ENCODE data around the gene CAMK2D. TPM values are rescaled to one million over a fixed set of nuclear protein-coding genes. Genes with fewer than 3 reads are reported as not detected.

The CAMK2D gene
- total RNA-seq, 4 donors from 2014 or later: 62.0 to 122 (median 85.1) TPM

DNA sequence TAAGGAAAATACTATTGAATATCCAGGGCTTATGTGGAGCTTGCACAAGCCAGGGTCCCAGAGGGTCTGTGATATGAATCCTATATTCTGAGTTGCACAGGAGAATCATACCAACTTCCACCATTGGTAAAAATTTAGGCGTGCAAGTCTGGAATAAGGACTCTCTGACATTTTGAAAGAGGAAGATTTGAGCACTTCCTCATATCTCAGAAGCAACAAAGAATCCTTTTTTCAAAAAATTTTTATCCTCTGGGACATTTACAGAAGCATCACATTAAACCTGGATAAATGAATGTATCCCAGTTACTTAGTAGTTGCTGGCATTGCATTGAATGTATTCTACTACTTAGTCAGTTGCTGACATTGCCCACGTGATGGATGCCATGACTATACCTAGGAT, 24.2 kb upstream of the CAMK2D start:
- TF ChIP-seq, protein P1, sequence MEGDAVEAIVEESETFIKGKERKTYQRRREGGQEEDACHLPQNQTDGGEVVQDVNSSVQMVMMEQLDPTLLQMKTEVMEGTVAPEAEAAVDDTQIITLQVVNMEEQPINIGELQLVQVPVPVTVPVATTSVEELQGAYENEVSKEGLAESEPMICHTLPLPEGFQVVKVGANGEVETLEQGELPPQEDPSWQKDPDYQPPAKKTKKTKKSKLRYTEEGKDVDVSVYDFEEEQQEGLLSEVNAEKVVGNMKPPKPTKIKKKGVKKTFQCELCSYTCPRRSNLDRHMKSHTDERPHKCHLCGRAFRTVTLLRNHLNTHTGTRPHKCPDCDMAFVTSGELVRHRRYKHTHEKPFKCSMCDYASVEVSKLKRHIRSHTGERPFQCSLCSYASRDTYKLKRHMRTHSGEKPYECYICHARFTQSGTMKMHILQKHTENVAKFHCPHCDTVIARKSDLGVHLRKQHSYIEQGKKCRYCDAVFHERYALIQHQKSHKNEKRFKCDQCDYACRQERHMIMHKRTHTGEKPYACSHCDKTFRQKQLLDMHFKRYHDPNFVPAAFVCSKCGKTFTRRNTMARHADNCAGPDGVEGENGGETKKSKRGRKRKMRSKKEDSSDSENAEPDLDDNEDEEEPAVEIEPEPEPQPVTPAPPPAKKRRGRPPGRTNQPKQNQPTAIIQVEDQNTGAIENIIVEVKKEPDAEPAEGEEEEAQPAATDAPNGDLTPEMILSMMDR (IDR thresholded peaks at IDR 0.05; ENCODE audit: low read depth): no peak

DNA sequence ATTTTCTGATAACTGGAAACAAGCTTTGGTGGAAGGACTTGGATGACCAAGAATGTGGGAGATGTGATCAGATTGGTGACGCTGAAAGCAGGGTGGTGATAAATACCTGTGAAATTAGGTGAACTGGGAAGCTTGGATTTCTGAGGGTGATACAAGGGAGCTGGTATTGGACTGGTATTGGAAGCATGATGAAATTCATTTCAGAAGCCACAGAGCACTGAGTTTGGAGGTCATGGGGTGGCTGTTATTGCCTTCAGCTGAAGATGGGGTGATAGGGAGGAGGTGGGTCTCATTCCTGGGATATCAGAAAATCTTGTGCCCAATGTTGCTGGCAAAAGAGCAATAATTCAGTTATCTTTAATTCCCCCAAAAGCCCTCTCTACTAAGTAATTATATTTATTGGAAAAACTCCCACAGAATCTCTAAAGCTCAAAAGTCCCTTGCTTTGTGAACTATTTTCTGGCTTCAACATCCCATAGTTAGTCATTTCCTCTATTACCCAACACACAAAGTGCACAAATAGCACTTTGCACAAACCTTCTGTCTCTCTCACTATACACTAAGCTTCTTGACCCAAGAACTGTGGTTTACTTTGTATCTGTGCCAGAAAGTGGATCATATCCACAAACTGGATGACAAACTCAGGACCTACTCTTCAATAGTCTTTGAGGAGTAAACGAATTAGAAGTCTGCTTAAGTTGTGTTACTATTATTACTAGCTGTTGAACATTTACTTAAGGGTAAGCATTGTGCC, 23.1 kb upstream of the CAMK2D start:
- TF ChIP-seq, protein P1 (IDR thresholded peaks at IDR 0.05; ENCODE audit: low read depth): no peak

DNA sequence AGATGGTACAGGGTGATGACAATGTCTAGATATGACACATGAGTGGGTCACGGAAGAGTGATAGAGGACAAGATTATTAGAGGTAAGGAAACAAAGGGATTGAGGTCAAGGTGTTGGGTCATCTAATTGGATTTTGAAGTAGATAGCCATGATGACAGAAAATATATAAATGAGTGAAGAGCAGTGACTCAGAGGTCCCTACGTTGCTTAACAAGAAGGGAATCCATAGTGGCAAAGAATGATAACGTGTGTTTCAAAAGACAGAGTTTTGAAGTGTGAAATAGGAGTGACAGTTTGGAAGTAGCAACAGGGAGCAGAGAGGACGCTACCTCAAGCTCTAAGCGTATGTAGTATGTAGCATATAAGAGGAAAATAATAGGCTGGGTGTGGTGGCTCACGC, 22.2 kb upstream of the CAMK2D start:
- TF ChIP-seq, protein P1 (IDR thresholded peaks at IDR 0.05; ENCODE audit: low read depth): no peak

DNA sequence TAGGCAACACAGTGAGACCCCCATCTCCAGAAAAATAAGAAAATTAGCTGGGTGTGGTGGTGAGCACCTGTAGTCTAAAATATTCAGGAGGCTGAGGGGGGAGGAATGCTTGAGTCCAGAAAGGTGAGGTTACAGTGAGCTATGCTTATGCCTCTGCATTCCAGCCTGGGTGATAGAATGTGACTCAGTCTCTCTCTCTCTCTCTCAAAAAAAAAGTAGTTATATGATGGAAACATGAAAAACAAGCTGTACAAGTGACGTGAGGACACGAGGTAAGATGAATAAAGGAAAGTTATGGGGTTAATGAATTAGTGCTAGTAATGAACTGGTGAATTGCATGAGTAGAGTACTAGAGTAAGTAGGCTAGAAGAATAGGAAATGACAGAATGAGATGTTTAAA, 21.8 kb upstream of the CAMK2D start:
- TF ChIP-seq, protein P1 (IDR thresholded peaks at IDR 0.05; ENCODE audit: low read depth): no peak

DNA sequence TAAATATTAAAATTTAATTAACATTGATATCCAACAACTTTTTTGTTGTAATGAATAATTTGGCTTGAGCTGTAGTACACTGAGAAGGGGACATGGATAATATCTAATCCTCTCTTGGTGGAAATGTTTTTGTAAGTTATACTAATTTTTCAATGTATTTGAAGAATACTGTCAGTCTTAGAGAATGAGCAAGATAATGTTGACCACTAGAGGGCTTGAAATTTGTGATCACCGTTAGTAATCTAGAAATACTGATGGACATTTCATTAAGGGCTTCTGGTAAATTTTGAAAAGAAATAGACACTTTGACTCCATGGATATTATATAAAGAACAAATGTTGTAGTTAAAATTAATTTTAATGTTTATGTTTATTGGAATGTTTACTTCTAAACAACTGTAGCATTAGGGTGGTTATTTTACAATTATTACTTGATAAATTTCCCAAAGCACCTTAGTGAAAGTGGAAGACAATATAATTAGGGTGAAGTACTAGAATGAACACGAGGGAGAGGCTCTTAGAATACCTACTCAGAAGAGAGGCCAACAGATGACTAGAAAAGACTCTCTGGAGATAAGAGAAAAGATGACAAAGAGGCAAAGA, 20.0 kb upstream of the CAMK2D start:
- TF ChIP-seq, protein P1 (IDR thresholded peaks at IDR 0.05; ENCODE audit: low read depth): no peak

DNA sequence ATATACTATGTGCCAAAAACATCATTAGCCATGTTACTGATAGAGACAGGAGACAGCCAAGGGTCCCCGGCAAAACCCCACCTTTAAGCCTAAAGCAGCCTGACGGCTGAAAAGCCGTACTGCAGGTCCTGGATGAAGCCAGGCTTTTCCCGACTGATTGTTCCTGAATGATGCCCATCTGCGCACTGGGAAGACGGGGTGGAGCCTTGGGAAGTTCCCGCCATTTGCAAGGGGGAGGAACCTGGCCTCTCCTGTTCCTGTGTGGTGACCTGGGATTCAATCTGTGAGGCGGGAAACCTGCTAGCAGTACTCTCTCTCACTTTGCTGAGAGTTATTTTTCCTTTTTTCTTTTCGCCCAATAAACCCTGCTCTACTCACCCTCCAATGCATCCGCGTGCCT, 15.1 kb upstream of the CAMK2D start:
- TF ChIP-seq, protein P1 (IDR thresholded peaks at IDR 0.05; ENCODE audit: low read depth): no peak

DNA sequence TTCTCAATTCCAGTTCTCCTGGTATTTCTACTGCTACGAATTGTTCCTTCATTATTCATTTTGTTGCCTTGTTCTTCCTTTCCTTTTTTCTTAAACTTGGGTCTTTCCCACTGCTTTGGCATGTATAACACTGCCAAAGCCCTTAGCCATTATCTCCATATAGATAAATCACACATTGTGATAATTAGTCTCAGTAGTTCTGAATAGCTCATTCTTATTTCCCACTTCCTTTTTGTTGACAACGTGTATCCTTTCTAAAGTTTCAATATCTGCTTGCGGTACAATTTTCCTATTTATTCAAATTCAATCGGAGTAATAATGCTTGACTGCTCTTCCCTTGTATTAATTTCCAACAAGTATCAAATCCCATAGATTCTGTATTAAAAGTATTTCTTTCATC, 14.5 kb upstream of the CAMK2D start:
- TF ChIP-seq, protein P1 (IDR thresholded peaks at IDR 0.05; ENCODE audit: low read depth): no peak
